Glutamatergic neuron (in vitro differentiated cells): Measurements from ENCODE around the gene RPEL1. TPM values are rescaled to one million over a fixed set of nuclear protein-coding genes. Genes with fewer than 3 reads are reported as not detected.

Experiments used
- DNase-seq: peaks from one replicate; pipeline ENCODE4 v3.0.0; 2022
- H3K27ac Mint-ChIP-seq: one replicate; pipeline ENCODE4 v1.8.0; 2020; ENCODE audit warnings: mild to moderate bottlenecking, mixed read lengths, inconsistent platforms; ENCODE audit not compliant: unreplicated experiment
- H3K27me3 Mint-ChIP-seq: one replicate; pipeline ENCODE4 v1.8.0; 2020; ENCODE audit warnings: mild to moderate bottlenecking, moderate library complexity, mixed read lengths, inconsistent platforms; ENCODE audit not compliant: unreplicated experiment
- H3K36me3 Mint-ChIP-seq: one replicate; pipeline ENCODE4 v1.8.0; 2020; ENCODE audit warnings: mild to moderate bottlenecking, mixed read lengths, inconsistent platforms; ENCODE audit not compliant: unreplicated experiment
- H3K4me1 Mint-ChIP-seq: one replicate; pipeline ENCODE4 v1.8.0; 2020; ENCODE audit warnings: mild to moderate bottlenecking, low read depth, mixed read lengths, inconsistent platforms; ENCODE audit not compliant: unreplicated experiment
- H3K4me3 Mint-ChIP-seq: one replicate; pipeline ENCODE4 v1.8.0; 2020; ENCODE audit warnings: mild to moderate bottlenecking, mixed read lengths, inconsistent platforms; ENCODE audit not compliant: unreplicated experiment
- H3K9me3 Mint-ChIP-seq: one replicate; pipeline ENCODE4 v1.8.0; 2020; ENCODE audit warnings: mild to moderate bottlenecking, moderate library complexity, mixed read lengths, inconsistent platforms; ENCODE audit not compliant: unreplicated experiment
- total RNA-seq: library from RNA; stranded (reverse); fragmentation: NEBNext Ultra II Directional; extraction: Animal tissue kit (Norgen Biotek cat#: 25700); gene quantifications from one replicate; pipeline ENCODE4 v1.2.1, GENCODE V29; 2021; ENCODE audit not compliant: unreplicated experiment
- TF ChIP-seq, protein P1 (sequence below): fragments of 200-600 bp; sonication (generic); IDR thresholded peaks from one replicate; pipeline ENCODE4 v1.5.0; 2021; ENCODE audit not compliant: partially characterized antibody, unreplicated experiment

The RPEL1 gene
- total RNA-seq, 1 donor from 2014 or later: not detected

DNA sequence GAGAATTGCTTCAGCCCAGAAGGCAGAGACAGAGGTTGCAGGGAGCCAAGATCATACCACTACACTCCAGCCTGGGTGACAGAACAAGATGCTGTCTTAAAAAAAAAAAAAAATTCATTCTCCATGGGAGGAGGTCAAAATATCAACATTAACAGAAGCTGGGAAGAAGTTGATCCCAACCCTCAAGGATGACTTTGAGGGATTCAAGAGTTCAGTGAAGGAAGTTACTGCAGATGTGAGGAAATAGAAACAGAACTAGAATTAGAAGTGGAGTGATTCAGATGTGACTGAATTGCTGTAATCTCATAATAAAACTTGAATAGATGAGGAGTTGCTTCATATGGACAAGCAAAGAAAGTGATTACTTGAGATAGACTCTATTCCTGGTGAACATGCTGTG is 19.7 kb upstream of the RPEL1 start:
- H3K4me1 Mint-ChIP-seq: no peaks in the 10 kb centered on the region
- H3K27ac Mint-ChIP-seq: no peak overlapping the region
- peaks cover 6% of the 10 kb centered on the region for H3K27me3 Mint-ChIP-seq

DNA sequence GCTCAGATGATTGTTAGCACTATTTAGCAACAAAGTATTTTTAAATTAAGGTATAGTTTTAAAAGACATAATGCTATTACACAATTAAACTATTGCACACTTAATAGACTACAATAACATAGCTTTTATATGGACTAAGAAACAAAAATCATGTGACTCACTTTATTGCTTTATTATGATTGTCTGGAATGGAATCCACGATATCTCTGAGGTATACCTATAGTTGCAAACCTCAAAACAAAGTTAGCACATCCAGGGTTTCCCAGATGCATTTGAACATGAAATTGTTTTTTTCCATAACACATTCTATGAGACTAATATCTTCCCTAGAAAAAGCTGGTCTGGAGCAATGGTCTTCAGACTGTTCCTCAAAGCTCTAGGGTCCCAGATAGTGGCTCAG is 18.3 kb upstream of the RPEL1 start:
- DNase-seq: no peak
- Mint-ChIP-seq H3K4me1 (no peaks in the 10 kb centered on the region), H3K36me3 (peaks cover 14% of the 10 kb centered on the region), H3K9me3 (peaks cover 10% of the 10 kb centered on the region), H3K4me3 (no peak overlapping the region), H3K27me3 (peaks cover 6% of the 10 kb centered on the region), H3K27ac (no peak overlapping the region)
- TF ChIP-seq, protein P1, sequence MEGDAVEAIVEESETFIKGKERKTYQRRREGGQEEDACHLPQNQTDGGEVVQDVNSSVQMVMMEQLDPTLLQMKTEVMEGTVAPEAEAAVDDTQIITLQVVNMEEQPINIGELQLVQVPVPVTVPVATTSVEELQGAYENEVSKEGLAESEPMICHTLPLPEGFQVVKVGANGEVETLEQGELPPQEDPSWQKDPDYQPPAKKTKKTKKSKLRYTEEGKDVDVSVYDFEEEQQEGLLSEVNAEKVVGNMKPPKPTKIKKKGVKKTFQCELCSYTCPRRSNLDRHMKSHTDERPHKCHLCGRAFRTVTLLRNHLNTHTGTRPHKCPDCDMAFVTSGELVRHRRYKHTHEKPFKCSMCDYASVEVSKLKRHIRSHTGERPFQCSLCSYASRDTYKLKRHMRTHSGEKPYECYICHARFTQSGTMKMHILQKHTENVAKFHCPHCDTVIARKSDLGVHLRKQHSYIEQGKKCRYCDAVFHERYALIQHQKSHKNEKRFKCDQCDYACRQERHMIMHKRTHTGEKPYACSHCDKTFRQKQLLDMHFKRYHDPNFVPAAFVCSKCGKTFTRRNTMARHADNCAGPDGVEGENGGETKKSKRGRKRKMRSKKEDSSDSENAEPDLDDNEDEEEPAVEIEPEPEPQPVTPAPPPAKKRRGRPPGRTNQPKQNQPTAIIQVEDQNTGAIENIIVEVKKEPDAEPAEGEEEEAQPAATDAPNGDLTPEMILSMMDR: no peak

More for the DNA sequence above, 19.7 kb upstream of the RPEL1 start:
- TF ChIP-seq, protein P1: no peak
- H3K9me3 Mint-ChIP-seq: peaks cover 11% of the 10 kb centered on the region
- DNase-seq: no peak
- H3K4me3 Mint-ChIP-seq: no peak overlapping the region
- peaks cover 17% of the 10 kb centered on the region for H3K36me3 Mint-ChIP-seq

DNA sequence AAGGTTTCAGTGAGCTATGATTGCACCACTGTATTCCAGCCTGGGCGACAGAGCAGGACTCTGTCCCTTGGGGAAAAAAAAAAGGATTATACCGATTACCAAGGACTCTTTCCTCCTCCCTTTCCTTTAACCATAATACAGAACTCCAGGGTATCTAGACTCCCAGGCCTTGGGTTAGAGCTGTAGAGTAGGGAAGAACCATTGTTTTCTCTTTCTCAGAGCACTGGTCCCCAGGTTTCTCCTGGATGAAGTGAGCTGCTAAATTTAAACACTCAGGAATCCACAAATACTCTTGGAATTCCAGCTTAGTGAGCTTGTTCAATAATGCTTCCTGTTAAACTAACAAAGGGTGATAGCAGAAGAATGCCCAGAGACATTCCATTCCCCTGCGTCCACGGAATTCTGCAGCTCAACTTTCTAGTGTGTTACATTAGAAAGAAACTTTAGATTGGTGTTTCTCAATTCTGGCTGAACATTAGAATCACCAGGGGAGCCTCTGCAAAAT is 14.6 kb upstream of the RPEL1 start:
- Mint-ChIP-seq H3K36me3 (no peaks in the 10 kb centered on the region), H3K27me3 (peaks cover 4% of the 10 kb centered on the region), H3K4me3 (no peak overlapping the region), H3K9me3 (no peaks in the 10 kb centered on the region), H3K27ac (no peak overlapping the region), H3K4me1 (no peaks in the 10 kb centered on the region)
- TF ChIP-seq, protein P1: no peak
- DNase-seq: no peak

DNA sequence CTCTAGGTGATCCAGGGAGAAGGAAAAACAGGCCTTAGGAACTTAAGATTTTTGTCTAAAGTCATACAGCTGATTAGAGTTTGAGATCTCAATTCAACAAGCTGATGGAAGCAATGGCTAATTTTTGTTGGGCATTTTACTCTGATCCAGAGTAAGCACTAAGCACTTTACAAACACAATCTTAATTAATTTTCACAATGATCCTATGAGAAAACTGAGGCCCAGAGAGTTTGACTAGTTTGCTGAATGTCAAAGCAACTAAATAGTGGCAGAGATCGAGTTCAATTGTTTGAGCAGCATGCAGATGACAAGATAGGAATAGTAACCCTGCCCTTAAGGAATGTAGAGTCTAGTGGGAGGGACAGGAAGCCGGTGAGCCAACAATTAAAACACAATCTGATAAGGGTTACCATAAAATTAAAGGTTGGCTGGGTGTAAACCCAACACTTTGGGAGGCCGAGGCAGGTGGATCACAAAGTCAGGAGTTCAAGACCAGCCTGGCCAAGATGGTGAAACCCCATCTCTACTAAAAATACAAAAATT is 13.5 kb upstream of the RPEL1 start:
- no peaks in the 10 kb centered on the region for H3K36me3 Mint-ChIP-seq
- TF ChIP-seq, protein P1: no peak
- no peak for DNase-seq
- H3K4me1 Mint-ChIP-seq: no peaks in the 10 kb centered on the region
- H3K27ac Mint-ChIP-seq: no peak overlapping the region
- no peaks in the 10 kb centered on the region for H3K9me3 Mint-ChIP-seq
- H3K4me3 Mint-ChIP-seq: no peak overlapping the region
- H3K27me3 Mint-ChIP-seq: peaks cover 5% of the 10 kb centered on the region

DNA sequence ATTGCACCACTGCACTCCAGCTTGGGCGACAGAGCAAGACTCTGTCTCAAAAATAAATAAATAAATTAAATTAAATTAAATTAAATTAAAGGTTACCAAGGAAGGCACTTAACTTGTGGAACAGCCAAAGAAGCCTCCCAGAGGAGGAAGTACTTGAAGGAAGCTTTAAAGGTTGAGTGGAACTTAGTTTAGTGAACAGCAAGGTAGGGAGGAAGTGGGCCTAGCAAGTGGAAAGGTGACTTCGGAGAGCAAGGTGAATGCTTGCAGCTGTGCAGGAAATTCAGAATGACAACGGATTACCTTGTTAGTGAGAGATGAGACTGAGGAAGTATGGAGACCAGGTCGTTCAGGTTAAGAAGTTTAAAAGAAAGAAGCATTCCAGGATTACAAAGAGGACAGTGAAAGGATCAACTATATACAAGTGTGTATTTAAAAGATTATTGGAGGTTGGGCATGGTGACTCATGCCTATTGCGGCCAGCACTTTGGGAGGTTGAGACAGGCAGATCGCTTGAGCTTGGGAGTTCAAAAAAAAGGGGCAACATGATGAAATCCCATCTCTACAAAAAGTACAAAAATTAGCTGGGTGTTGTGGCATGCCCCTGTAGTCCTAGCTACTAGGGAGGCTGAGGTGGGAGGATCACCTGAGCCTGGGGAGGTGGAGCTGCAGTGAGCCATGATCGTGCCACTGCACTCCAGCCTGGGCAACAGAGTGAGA is 12.8 kb upstream of the RPEL1 start:
- no peak for DNase-seq
- Mint-ChIP-seq H3K27ac (no peak overlapping the region), H3K27me3 (peaks cover 5% of the 10 kb centered on the region), H3K4me1 (no peaks in the 10 kb centered on the region), H3K36me3 (no peaks in the 10 kb centered on the region), H3K4me3 (no peak overlapping the region), H3K9me3 (no peaks in the 10 kb centered on the region)
- TF ChIP-seq, protein P1: no peak
